ENCODE data around the gene HNRNPK.

DNA sequence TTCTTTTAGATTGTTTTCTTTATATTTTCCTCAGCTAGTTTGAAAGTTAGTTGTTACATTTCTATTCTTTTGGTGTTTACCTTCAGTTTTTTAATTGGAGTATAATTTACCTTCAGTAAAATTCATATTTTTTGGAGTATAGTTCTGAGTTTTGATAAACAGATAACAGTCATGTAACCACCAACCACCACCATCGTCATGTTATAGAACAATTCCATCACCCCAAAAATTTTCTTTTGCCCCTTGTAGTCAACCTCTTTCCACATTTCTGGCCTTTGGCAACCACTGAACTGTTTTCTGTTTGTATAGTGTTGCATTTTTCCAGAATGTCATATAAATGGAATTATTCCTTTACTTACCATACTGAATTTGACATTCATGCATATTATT is 7.4 kb upstream of the HNRNPK start:
- TF ChIP-seq POLR2A (IDR thresholded peaks at IDR 0.05), result no peak
- TF ChIP-seq, protein P1, sequence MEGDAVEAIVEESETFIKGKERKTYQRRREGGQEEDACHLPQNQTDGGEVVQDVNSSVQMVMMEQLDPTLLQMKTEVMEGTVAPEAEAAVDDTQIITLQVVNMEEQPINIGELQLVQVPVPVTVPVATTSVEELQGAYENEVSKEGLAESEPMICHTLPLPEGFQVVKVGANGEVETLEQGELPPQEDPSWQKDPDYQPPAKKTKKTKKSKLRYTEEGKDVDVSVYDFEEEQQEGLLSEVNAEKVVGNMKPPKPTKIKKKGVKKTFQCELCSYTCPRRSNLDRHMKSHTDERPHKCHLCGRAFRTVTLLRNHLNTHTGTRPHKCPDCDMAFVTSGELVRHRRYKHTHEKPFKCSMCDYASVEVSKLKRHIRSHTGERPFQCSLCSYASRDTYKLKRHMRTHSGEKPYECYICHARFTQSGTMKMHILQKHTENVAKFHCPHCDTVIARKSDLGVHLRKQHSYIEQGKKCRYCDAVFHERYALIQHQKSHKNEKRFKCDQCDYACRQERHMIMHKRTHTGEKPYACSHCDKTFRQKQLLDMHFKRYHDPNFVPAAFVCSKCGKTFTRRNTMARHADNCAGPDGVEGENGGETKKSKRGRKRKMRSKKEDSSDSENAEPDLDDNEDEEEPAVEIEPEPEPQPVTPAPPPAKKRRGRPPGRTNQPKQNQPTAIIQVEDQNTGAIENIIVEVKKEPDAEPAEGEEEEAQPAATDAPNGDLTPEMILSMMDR (IDR thresholded peaks at IDR 0.05), result no peak
- no peak for TF ChIP-seq POLR2AphosphoS5 (IDR thresholded peaks at IDR 0.05)
